HepG2 (cell line): Measurements from ENCODE around the gene DCDC2. TPM values are rescaled to one million over a fixed set of nuclear protein-coding genes. Genes with fewer than 3 reads are reported as not detected.

Source experiments
- ATAC-seq: fragments of 200-7000 bp; cut with Tn5 transposase; 3 replicates; pipeline ENCODE4 v1.9.1; 2020; ENCODE audit warnings: mild to moderate bottlenecking, moderate library complexity
- BruUV-seq: library from RNA; stranded (reverse); fragments of 400-500 nt; replicated peaks from 2 replicates; lab custom pipeline; 2021; lab: Mats Ljungman, UMichigan
- CTCF ChIA-PET: fragments of 300-600 bp; formaldehyde crosslinking; extraction: SDS; loops from one replicate; lab custom pipeline; 2021; ENCODE audit warnings: low total read pairs, inconsistent platforms, low intra/inter-chr PET ratio; lab: Yijun Ruan, JAX
- POLR2A ChIA-PET: fragments of 350-600 bp; sonication (Branson Sonifier 250); formaldehyde crosslinking; loops from one replicate; lab custom pipeline; 2020; ENCODE audit warnings: antibody characterized with exemption, inconsistent platforms; lab: Yijun Ruan, JAX
- DNase-seq: peaks from one replicate; pipeline ENCODE4 v3.0.0-alpha.2; 2015; ENCODE audit warnings: low spot score
- FAIRE-seq: peaks from 3 replicates; lab custom pipeline; 2011; peaks lifted over from hg19 to GRCh38; lab: Jason Lieb, UNC
- H2AFZ ChIP-seq: one replicate; pipeline ENCODE4 v1.6.1; 2011; ENCODE audit warnings: low read length, inconsistent platforms
- H3K27ac ChIP-seq: fragments of 300-600 bp; 3 replicates; pipeline ENCODE4 v1.8.0; 2011; ENCODE audit warnings: mixed run types, mild to moderate bottlenecking, mixed read lengths, low read length, inconsistent platforms; ENCODE audit not compliant: insufficient read depth; ENCODE audit errors: extremely low read length
- H3K27me3 ChIP-seq, 2 experiments: fragments of 200-600 bp in 1 of 2; 2 replicates in 1 of 2; 3 replicates in 1 of 2; pipeline versions ENCODE4 v1.6.0 to v1.8.0; 2011; ENCODE audit warnings: low read length in 2 of 2, mild to moderate bottlenecking in 2 of 2, moderate library complexity in 2 of 2, inconsistent platforms in 1 of 2; ENCODE audit not compliant: insufficient read depth in 2 of 2, control insufficient read depth in 1 of 2
- H3K36me3 ChIP-seq, 2 experiments: fragments of 200-600 bp in 1 of 2; replicated peaks in 1 of 2; 2 replicates in 1 of 2; 3 replicates in 1 of 2; pipeline versions ENCODE4 v1.5.1 to v1.8.0; 2011; ENCODE audit warnings: low read length in 2 of 2, inconsistent platforms in 1 of 2; ENCODE audit not compliant: insufficient read depth in 2 of 2, control insufficient read depth in 1 of 2
- H3K4me1 ChIP-seq: 2 replicates; pipeline ENCODE4 v1.5.1; 2012; ENCODE audit warnings: low read length, inconsistent platforms; ENCODE audit not compliant: insufficient read depth
- H3K4me2 ChIP-seq: 2 replicates; pipeline ENCODE4 v1.6.0; 2011; ENCODE audit warnings: low read depth, low read length, inconsistent platforms
- H3K4me3 ChIP-seq, 3 experiments: fragments of 200-600 bp in 1 of 3; sonication (generic), shearing (Covaris generic) in 1 of 3; replicated peaks in 1 of 3; 2 replicates each; pipeline ENCODE4 v1.5.1; 2011 to 2016; ENCODE audit warnings: low read length in 3 of 3, inconsistent platforms in 2 of 3, low read depth in 2 of 3, mild to moderate bottlenecking in 2 of 3, control low read depth in 1 of 3, mixed read lengths in 1 of 3; ENCODE audit not compliant: insufficient read depth in 1 of 3
- H3K79me2 ChIP-seq: one replicate; pipeline ENCODE4 v1.6.1; 2011; ENCODE audit warnings: low read length, inconsistent platforms; ENCODE audit not compliant: insufficient read depth
- H3K9ac ChIP-seq: 2 replicates; pipeline ENCODE4 v1.6.0; 2011; ENCODE audit warnings: mild to moderate bottlenecking, low read depth, low read length, inconsistent platforms; ENCODE audit not compliant: insufficient read depth
- H3K9me3 ChIP-seq: 2 replicates; pipeline ENCODE4 v1.5.1; 2012; ENCODE audit warnings: mild to moderate bottlenecking, low read length
- H4K20me1 ChIP-seq: 2 replicates; pipeline ENCODE4 v1.6.0; 2011; ENCODE audit warnings: inconsistent platforms, mild to moderate bottlenecking, low read length, moderate library complexity; ENCODE audit not compliant: insufficient read depth
- ATF7-NPFF ChIP-seq: sonication (generic); formaldehyde crosslinking; IDR thresholded peaks from 2 replicates; pipeline ENCODE4 v1.8.1; 2023; ENCODE audit warnings: mild to moderate bottlenecking, low read depth, missing genetic modification reagents, moderate library complexity
- HIC2 ChIP-seq: sonication (generic); formaldehyde crosslinking; IDR thresholded peaks from 2 replicates; pipeline ENCODE4 v1.9.0; 2022; ENCODE audit warnings: low read depth, missing genetic modification reagents
- TCF7L2 ChIP-seq: IDR thresholded peaks from 2 replicates; pipeline ENCODE4 v1.6.1; 2011; ENCODE audit warnings: mild to moderate bottlenecking, low read depth, low read length, moderate library complexity
- ZBTB40 ChIP-seq, 2 experiments: fragments of 450-650 bp in 1 of 2; sonication (generic) in 1 of 2; formaldehyde crosslinking in 1 of 2; IDR thresholded peaks; 2 replicates each; pipeline versions ENCODE4 v1.6.1 to v1.8.0; 2016 to 2022; ENCODE audit warnings: antibody characterized with exemption in 1 of 2, mild to moderate bottlenecking in 1 of 2, missing genetic modification reagents in 1 of 2
- ZNF451 ChIP-seq: sonication (generic); formaldehyde crosslinking; IDR thresholded peaks from 2 replicates; pipeline ENCODE4 v1.5.0; 2020; ENCODE audit warnings: mild to moderate bottlenecking, missing genetic modification reagents
- ZNF619 ChIP-seq: sonication (generic); formaldehyde crosslinking; IDR thresholded peaks from 2 replicates; pipeline ENCODE4 v1.4.0; 2020; ENCODE audit warnings: mild to moderate bottlenecking, missing genetic modification reagents
- ZNF839 ChIP-seq: sonication (generic); formaldehyde crosslinking; IDR thresholded peaks from 2 replicates; pipeline ENCODE4 v1.4.0; 2020; ENCODE audit warnings: missing genetic modification reagents, mild to moderate bottlenecking, borderline replicate concordance
- ZNF883 ChIP-seq: sonication (generic); formaldehyde crosslinking; IDR thresholded peaks from 2 replicates; pipeline ENCODE4 v1.5.1; 2020; ENCODE audit warnings: mild to moderate bottlenecking, missing genetic modification reagents; ENCODE audit errors: not compliant biosample characterization
- WGBS: methylation state at CpG from one replicate; pipeline ENCODE4 v1.1.6; 2017; ENCODE audit warnings: low lambda C conversion rate; 5-methylcytosine and 5-hydroxymethylcytosine counted together
- in situ Hi-C: cut with HindIII; loops from 2 replicates; pipeline ENCODE4 v1.10.0; 2017; ENCODE audit warnings: low pct_unique_long_range_greater_than_20kb; ENCODE audit not compliant: extremely low pct_ligation_motif_present
- intact Hi-C: fragments of 100-400 bp; cut with micrococcal nuclease; formaldehyde crosslinking; loops from one replicate; pipeline ENCODE4 v1.10.0; 2022; ENCODE audit not compliant: unreplicated experiment
- polyA plus RNA-seq, 8 experiments: library from polyadenylated mRNA; depleted of rRNA in 3 of 8; stranded (reverse) in 7 of 8; unstranded in 1 of 8; fragments of >200 nt; fragmentation: Illumina TruSeq in 4 of 8; extraction: Trizol in 4 of 8; gene quantifications; 2 replicates each; pipeline versions ENCODE4 v1.2.1 to v1.2.3, GENCODE V29; 2011 to 2016; ENCODE audit warnings: low read depth in 4 of 8, missing spikeins in 1 of 8, mixed read lengths in 1 of 8; ENCODE audit not compliant: insufficient read depth in 1 of 8
- total RNA-seq, 5 experiments: library from RNA; depleted of rRNA; stranded (reverse); fragments of >200 nt; fragmentation: Illumina TruSeq; extraction: Trizol; gene quantifications; 2 replicates each; pipeline ENCODE4 v1.2.3, GENCODE V29; 2016; ENCODE audit warnings: low read depth in 1 of 5

The DCDC2 gene
- total and polyA plus RNA-seq, 2 of the 13 experiments (the other 11 are each of a cell fraction or from before 2014, with no cell fraction given): 9.0 to 36.2 TPM

- no peak overlapping the region for H2AFZ ChIP-seq
- in situ Hi-C loops: no loop called here
- TF ChIP-seq ZBTB40 (IDR thresholded peaks at IDR 0.05): no peak
- TF ChIP-seq ZBTB40 (CRISPR knock-in tag; IDR thresholded peaks at IDR 0.05): no peak
- peak; percentile 94 for TF ChIP-seq TCF7L2
- no peak for TF ChIP-seq ZNF451
- TF ChIP-seq ZNF619 (CRISPR knock-in tag): no peak
- TF ChIP-seq ZNF883 (CRISPR knock-in tag): no peak
- no peak for TF ChIP-seq ATF7-NPFF (CRISPR knock-in tag)
- no peak for TF ChIP-seq ZNF839
- TF ChIP-seq HIC2 (CRISPR knock-in tag): no peak
Observed at GRCh38 chr6:24330137-24330732, 27.6 kb downstream of the DCDC2 start.

More at GRCh38 chr6:24330137-24330732, 27.6 kb downstream of the DCDC2 start:
- intact Hi-C loops: loop anchor here (1.0 to 5.0 kb wide), 4 partner anchors 11 to 183 kb away; no protein-coding TSS in a partner anchor
- Histone ChIP-seq H3K4me3 (peak overlapping the region in 2 of 3 experiments; percentile 9 to 25; a peak in 1 of 6 replicates), H3K9ac (peak overlapping the region; percentile 68), H3K36me3 (peaks cover 7 to 24% of the 10 kb centered on the region in 2 experiments), H3K4me2 (peak overlapping the region; percentile 56), H3K9me3 (no peaks in the 10 kb centered on the region), H3K27ac (peak overlapping the region; percentile 91), H4K20me1 (no peaks in the 10 kb centered on the region), H3K79me2 (peaks cover 64% of the 10 kb centered on the region), H3K4me1 (peaks cover 94% of the 10 kb centered on the region), H3K27me3 (no peaks in the 10 kb centered on the region)
- DNase-seq (peak; percentile 99), FAIRE-seq (peak; percentile 87), ATAC-seq (peak; percentile 96)
- ChIA-PET CTCF (no interaction called here), POLR2A (interaction anchor here (1.3 kb wide), 3 partner anchors 11 to 27 kb away, joined by 3 to 5 read pairs (median 4); partner anchors contain the start of gene DCDC2)
- 0% methylated on average over 4 of the region's 4 CpGs for WGBS
- no TSS peak for BruUV-seq
